Stromal cell of bone marrow (primary cell): ENCODE data around the gene NCOA5.
A peak's percentile ranks its signal among the peaks of the same experiment; 100 is the strongest.

Experiments
- DNase-seq: peaks from one replicate; pipeline ENCODE4 v3.0.0-alpha.2; 2012; ENCODE audit warnings: low read depth

NCOA5 gene

GRCh38 chr20:46037036-46037435 lies 52.7 kb downstream of the NCOA5 start:
- no peak for DNase-seq

- no peak for DNase-seq
Observed at GRCh38 chr20:46036370-46036769, 53.4 kb downstream of the NCOA5 start.

GRCh38 chr20:46035713-46036112 lies 54.0 kb downstream of the NCOA5 start:
- no peak for DNase-seq

- DNase-seq = no peak
Observed at GRCh38 chr20:46035253-46035652, 54.5 kb downstream of the NCOA5 start.

GRCh38 chr20:46034039-46034438 lies 55.7 kb downstream of the NCOA5 start:
- DNase-seq = no peak

GRCh38 chr20:46031701-46032254 lies 58.0 kb downstream of the NCOA5 start:
- no peak for DNase-seq

- no peak for DNase-seq
Observed at GRCh38 chr20:46031014-46031569, 58.7 kb downstream of the NCOA5 start.

GRCh38 chr20:46030284-46031013 lies 59.3 kb downstream of the NCOA5 start:
- no peak for DNase-seq

GRCh38 chr20:46028772-46029371 lies 60.9 kb downstream of the NCOA5 start, which contains the start of gene SLC12A5:
Gene SLC12A5 (plus strand): TSS chr20:46029215. CDS start chr20:46029345, 130 bp downstream.
- DNase-seq = no peak

- no peak for DNase-seq
Observed at GRCh38 chr20:46028110-46028509, 61.7 kb downstream of the NCOA5 start.

- DNase-seq = peak; percentile 33
Observed at GRCh38 chr20:46027245-46027853, 62.4 kb downstream of the NCOA5 start.

GRCh38 chr20:46025376-46025783 lies 64.4 kb downstream of the NCOA5 start:
- DNase-seq = no peak

- DNase-seq = no peak
Observed at GRCh38 chr20:46023999-46024398, 65.8 kb downstream of the NCOA5 start.

GRCh38 chr20:46023148-46023484 lies 66.6 kb downstream of the NCOA5 start:
- DNase-seq = no peak

- DNase-seq = no peak
Observed at GRCh38 chr20:46022411-46023147, 67.2 kb downstream of the NCOA5 start.

GRCh38 chr20:46021361-46022359 lies 68.1 kb downstream of the NCOA5 start:
- no peak for DNase-seq

GRCh38 chr20:46020555-46020954 lies 69.2 kb downstream of the NCOA5 start:
- no peak for DNase-seq

- DNase-seq = no peak
Observed at GRCh38 chr20:46018611-46019010, 71.2 kb downstream of the NCOA5 start.

- no peak for DNase-seq
Observed at GRCh38 chr20:46018112-46018511, 71.7 kb downstream of the NCOA5 start.

GRCh38 chr20:46017272-46017671 lies 72.5 kb downstream of the NCOA5 start:
- DNase-seq = no peak
